ENCODE results near the gene MOB4.

The MOB4 gene

DNA sequence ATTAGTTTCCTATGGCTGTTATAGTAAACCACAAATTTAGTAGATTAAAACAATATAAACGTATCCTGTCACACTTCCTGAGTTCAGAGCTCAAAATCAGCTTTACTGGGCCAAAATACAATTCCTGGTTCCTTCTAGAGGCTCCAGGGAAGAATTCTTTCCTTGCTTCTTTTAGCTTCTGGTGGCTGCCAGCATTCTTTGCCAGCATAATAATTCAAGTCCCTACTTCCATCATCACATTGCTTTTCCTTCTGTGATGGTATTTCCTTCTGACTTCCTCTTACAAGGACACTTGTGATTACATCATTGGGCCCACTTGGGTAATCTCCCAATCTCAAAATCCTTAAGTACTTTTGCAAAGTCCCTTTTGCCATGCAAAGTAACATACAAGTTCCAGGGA is 40.6 kb downstream of the MOB4 start:
- ATAC-seq = no peak
- TF ChIP-seq, protein P1, sequence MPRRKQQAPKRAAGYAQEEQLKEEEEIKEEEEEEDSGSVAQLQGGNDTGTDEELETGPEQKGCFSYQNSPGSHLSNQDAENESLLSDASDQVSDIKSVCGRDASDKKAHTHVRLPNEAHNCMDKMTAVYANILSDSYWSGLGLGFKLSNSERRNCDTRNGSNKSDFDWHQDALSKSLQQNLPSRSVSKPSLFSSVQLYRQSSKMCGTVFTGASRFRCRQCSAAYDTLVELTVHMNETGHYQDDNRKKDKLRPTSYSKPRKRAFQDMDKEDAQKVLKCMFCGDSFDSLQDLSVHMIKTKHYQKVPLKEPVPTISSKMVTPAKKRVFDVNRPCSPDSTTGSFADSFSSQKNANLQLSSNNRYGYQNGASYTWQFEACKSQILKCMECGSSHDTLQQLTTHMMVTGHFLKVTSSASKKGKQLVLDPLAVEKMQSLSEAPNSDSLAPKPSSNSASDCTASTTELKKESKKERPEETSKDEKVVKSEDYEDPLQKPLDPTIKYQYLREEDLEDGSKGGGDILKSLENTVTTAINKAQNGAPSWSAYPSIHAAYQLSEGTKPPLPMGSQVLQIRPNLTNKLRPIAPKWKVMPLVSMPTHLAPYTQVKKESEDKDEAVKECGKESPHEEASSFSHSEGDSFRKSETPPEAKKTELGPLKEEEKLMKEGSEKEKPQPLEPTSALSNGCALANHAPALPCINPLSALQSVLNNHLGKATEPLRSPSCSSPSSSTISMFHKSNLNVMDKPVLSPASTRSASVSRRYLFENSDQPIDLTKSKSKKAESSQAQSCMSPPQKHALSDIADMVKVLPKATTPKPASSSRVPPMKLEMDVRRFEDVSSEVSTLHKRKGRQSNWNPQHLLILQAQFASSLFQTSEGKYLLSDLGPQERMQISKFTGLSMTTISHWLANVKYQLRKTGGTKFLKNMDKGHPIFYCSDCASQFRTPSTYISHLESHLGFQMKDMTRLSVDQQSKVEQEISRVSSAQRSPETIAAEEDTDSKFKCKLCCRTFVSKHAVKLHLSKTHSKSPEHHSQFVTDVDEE (CRISPR knock-in tag; IDR thresholded peaks at IDR 0.05) = no peak
- no peak for TF ChIP-seq GLIS3 (CRISPR knock-in tag; IDR thresholded peaks at IDR 0.05)
- no peak for TF ChIP-seq ZC3H10 (CRISPR knock-in tag; IDR thresholded peaks at IDR 0.05)
- no peak for TF ChIP-seq RARB (CRISPR knock-in tag; IDR thresholded peaks at IDR 0.05)
- TF ChIP-seq ZFP3 (CRISPR knock-in tag; IDR thresholded peaks at IDR 0.05) = no peak
- no peak for TF ChIP-seq ZNF565 (CRISPR knock-in tag; conservative IDR thresholded peaks at IDR 0.05; ENCODE audit: low read depth)
- TF ChIP-seq, protein P2, sequence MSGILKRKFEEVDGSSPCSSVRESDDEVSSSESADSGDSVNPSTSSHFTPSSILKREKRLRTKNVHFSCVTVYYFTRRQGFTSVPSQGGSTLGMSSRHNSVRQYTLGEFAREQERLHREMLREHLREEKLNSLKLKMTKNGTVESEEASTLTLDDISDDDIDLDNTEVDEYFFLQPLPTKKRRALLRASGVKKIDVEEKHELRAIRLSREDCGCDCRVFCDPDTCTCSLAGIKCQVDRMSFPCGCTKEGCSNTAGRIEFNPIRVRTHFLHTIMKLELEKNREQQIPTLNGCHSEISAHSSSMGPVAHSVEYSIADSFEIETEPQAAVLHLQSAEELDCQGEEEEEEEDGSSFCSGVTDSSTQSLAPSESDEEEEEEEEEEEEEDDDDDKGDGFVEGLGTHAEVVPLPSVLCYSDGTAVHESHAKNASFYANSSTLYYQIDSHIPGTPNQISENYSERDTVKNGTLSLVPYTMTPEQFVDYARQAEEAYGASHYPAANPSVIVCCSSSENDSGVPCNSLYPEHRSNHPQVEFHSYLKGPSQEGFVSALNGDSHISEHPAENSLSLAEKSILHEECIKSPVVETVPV (CRISPR knock-in tag; IDR thresholded peaks at IDR 0.05) = no peak
- TF ChIP-seq SNAI2 (CRISPR knock-in tag; IDR thresholded peaks at IDR 0.05) = no peak
- no peak for TF ChIP-seq ESRRG (CRISPR knock-in tag; IDR thresholded peaks at IDR 0.05)
- TF ChIP-seq ARNTL (CRISPR knock-in tag; IDR thresholded peaks at IDR 0.05; ENCODE audit: borderline replicate concordance, low read depth) = no peak
- TF ChIP-seq TOX (CRISPR knock-in tag; IDR thresholded peaks at IDR 0.05; ENCODE audit: borderline replicate concordance) = no peak
- no peak for TF ChIP-seq ZFP30 (CRISPR knock-in tag; IDR thresholded peaks at IDR 0.05)
- no peak for TF ChIP-seq BACH2 (CRISPR knock-in tag; IDR thresholded peaks at IDR 0.05; ENCODE audit: borderline replicate concordance)
- TF ChIP-seq TCF4 (CRISPR knock-in tag; IDR thresholded peaks at IDR 0.05; ENCODE audit: borderline replicate concordance) = no peak
- TF ChIP-seq ZNF70 (CRISPR knock-in tag; IDR thresholded peaks at IDR 0.05) = no peak
- TF ChIP-seq ISL1 (CRISPR knock-in tag; IDR thresholded peaks at IDR 0.05) = no peak
- no peak for TF ChIP-seq CSDC2 (CRISPR knock-in tag; IDR thresholded peaks at IDR 0.05)
- TF ChIP-seq PPARA (CRISPR knock-in tag; IDR thresholded peaks at IDR 0.05; ENCODE audit: borderline replicate concordance) = no peak
- TF ChIP-seq, protein P3, sequence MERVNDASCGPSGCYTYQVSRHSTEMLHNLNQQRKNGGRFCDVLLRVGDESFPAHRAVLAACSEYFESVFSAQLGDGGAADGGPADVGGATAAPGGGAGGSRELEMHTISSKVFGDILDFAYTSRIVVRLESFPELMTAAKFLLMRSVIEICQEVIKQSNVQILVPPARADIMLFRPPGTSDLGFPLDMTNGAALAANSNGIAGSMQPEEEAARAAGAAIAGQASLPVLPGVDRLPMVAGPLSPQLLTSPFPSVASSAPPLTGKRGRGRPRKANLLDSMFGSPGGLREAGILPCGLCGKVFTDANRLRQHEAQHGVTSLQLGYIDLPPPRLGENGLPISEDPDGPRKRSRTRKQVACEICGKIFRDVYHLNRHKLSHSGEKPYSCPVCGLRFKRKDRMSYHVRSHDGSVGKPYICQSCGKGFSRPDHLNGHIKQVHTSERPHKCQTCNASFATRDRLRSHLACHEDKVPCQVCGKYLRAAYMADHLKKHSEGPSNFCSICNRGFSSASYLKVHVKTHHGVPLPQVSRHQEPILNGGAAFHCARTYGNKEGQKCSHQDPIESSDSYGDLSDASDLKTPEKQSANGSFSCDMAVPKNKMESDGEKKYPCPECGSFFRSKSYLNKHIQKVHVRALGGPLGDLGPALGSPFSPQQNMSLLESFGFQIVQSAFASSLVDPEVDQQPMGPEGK (CRISPR knock-in tag; IDR thresholded peaks at IDR 0.05; ENCODE audit: borderline replicate concordance) = no peak
- no peak for TF ChIP-seq ZNF8 (CRISPR knock-in tag; IDR thresholded peaks at IDR 0.05)

DNA sequence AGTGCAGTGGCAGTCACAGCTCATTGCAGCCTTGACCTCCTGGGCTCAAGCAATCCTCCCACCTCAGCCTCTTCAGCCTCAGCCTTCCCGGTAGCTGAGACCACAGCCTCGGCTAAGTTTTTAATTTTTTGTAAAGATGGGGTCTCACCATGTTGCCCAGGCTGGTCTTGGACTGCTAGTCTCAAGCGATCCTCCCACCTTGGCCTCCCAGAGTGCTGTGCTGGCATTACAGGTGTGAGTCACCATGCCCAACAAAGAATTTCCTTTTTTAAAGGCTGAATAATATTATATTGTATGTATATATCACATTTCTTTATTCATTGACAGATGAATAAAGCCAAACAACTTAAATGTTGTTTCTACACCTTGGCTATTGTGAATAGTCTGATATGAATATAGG is 42.5 kb downstream of the MOB4 start:
- TF ChIP-seq BACH2 (CRISPR knock-in tag; IDR thresholded peaks at IDR 0.05; ENCODE audit: borderline replicate concordance) (no peak), ZFP3 (CRISPR knock-in tag; IDR thresholded peaks at IDR 0.05) (no peak), TOX (CRISPR knock-in tag; IDR thresholded peaks at IDR 0.05; ENCODE audit: borderline replicate concordance) (no peak), ZFP30 (CRISPR knock-in tag; IDR thresholded peaks at IDR 0.05) (no peak), GLIS3 (CRISPR knock-in tag; IDR thresholded peaks at IDR 0.05) (no peak), CSDC2 (CRISPR knock-in tag; IDR thresholded peaks at IDR 0.05) (no peak), ZNF8 (CRISPR knock-in tag; IDR thresholded peaks at IDR 0.05) (no peak), RARB (CRISPR knock-in tag; IDR thresholded peaks at IDR 0.05) (no peak), PPARA (CRISPR knock-in tag; IDR thresholded peaks at IDR 0.05; ENCODE audit: borderline replicate concordance) (no peak), ZNF565 (CRISPR knock-in tag; conservative IDR thresholded peaks at IDR 0.05; ENCODE audit: low read depth) (no peak), ARNTL (CRISPR knock-in tag; IDR thresholded peaks at IDR 0.05; ENCODE audit: borderline replicate concordance, low read depth) (no peak), ISL1 (CRISPR knock-in tag; IDR thresholded peaks at IDR 0.05) (no peak)
- TF ChIP-seq, protein P3 (CRISPR knock-in tag; IDR thresholded peaks at IDR 0.05; ENCODE audit: borderline replicate concordance) = no peak
- TF ChIP-seq, protein P2 (CRISPR knock-in tag; IDR thresholded peaks at IDR 0.05) = no peak
- TF ChIP-seq, protein P1 (CRISPR knock-in tag; IDR thresholded peaks at IDR 0.05) = no peak
- ATAC-seq = no peak
